Esophagus muscularis mucosa (tissue), 4 donors: ENCODE results near the gene CD1B. TPM values are rescaled to one million over a fixed set of nuclear protein-coding genes. Genes with fewer than 3 reads are reported as not detected.

Experiments used
- DNase-seq: peaks from one replicate; pipeline ENCODE4 v3.0.0-alpha.2; 2017; ENCODE audit errors: extremely low spot score
- H3K27ac ChIP-seq, 4 donors: fragments of 200-600 bp; sonication (generic); replicated peaks in 1 of 4; 1 replicate in 3 of 4; 2 replicates in 1 of 4; pipeline ENCODE4 v1.5.1; 2016 to 2019; ENCODE audit warnings: mild to moderate bottlenecking in 1 of 4
- H3K27me3 ChIP-seq, 4 donors: fragments of 200-600 bp; sonication (generic); one replicate each; pipeline versions ENCODE4 v1.5.1 to v1.6.0; 2016 to 2019
- H3K36me3 ChIP-seq, 4 donors: fragments of 200-600 bp; sonication (generic); one replicate each; pipeline ENCODE4 v1.5.1; 2016 to 2019
- H3K4me1 ChIP-seq, 4 donors: fragments of 200-600 bp; sonication (generic); one replicate each; pipeline ENCODE4 v1.5.1; 2016 to 2019
- H3K4me3 ChIP-seq, 4 donors: fragments of 200-600 bp; sonication (generic); 1 replicate in 2 of 4; 2 replicates in 2 of 4; pipeline ENCODE4 v1.5.1; 2016 to 2019; ENCODE audit warnings: mild to moderate bottlenecking in 4 of 4, moderate library complexity in 1 of 4
- H3K9me3 ChIP-seq, 4 donors: fragments of 200-600 bp; sonication (generic); 1 replicate in 3 of 4; 2 replicates in 1 of 4; pipeline ENCODE4 v1.5.1; 2016 to 2019
- CTCF ChIP-seq, 3 experiments: fragments of 200-600 bp in 2 of 3; fragments of 450-650 bp in 1 of 3; sonication (generic) in 2 of 3; IDR thresholded peaks; one replicate each; pipeline ENCODE4 v1.5.1; 2017 to 2019; ENCODE audit warnings: antibody characterized with exemption in 3 of 3, mild to moderate bottlenecking in 2 of 3, moderate library complexity in 1 of 3
- EP300 ChIP-seq: sonication (generic); formaldehyde crosslinking; IDR thresholded peaks from one replicate; pipeline ENCODE4 v1.6.1; 2017; ENCODE audit warnings: antibody characterized with exemption
- POLR2A ChIP-seq: fragments of 450-650 bp; IDR thresholded peaks from one replicate; pipeline ENCODE4 v1.6.1; 2017; ENCODE audit warnings: antibody characterized with exemption, moderate library complexity, mild to moderate bottlenecking, low read depth
- POLR2AphosphoS5 ChIP-seq, 2 donors: sonication (generic); formaldehyde crosslinking; IDR thresholded peaks; one replicate each; pipeline ENCODE4 v1.6.1; 2017; ENCODE audit warnings: antibody characterized with exemption in 2 of 2
- WGBS: methylation state at CpG from one replicate; pipeline ENCODE4 v1.1.5; 2018; 5-methylcytosine and 5-hydroxymethylcytosine counted together
- intact Hi-C: fragments of 100-400 bp; cut with DNase I; formaldehyde crosslinking; loops from one replicate; pipeline ENCODE4 v1.15.1; 2023
- total RNA-seq, 4 donors: library from RNA; depleted of rRNA; stranded (reverse); fragments of >200 nt; gene quantifications; one replicate each; pipeline versions ENCODE4 v1.1.0 to v1.2.1, GENCODE V29; 2016

The CD1B gene
- total RNA-seq, 4 donors from 2014 or later = not detected

- Histone ChIP-seq H3K4me1 (no peaks in the 10 kb centered on the region), H3K9me3 (no peaks in the 10 kb centered on the region), H3K27ac (no peak overlapping the region), H3K27me3 (no peaks in the 10 kb centered on the region), H3K4me3 (no peak overlapping the region), H3K36me3 (no peaks in the 10 kb centered on the region)
- no peak for DNase-seq
- 60% methylated on average over 1 of the region's 1 CpG for WGBS
- intact Hi-C loops = no loop called here
- TF ChIP-seq EP300 = no peak
- no peak for TF ChIP-seq CTCF (IDR thresholded peaks at IDR 0.05)
- TF ChIP-seq POLR2A = no peak
- no peak for TF ChIP-seq POLR2AphosphoS5 (IDR thresholded peaks at IDR 0.05)
Measured at GRCh38 chr1:158362941-158363340, 31.6 kb upstream of the CD1B start.

GRCh38 chr1:158362482-158362881 is 31.2 kb upstream of the CD1B start:
- DNase-seq = no peak
- intact Hi-C loops = no loop called here

GRCh38 chr1:158357441-158357840 is 26.1 kb upstream of the CD1B start:
- Histone ChIP-seq H3K27ac (no peak overlapping the region), H3K4me1 (no peaks in the 10 kb centered on the region), H3K4me3 (no peak overlapping the region), H3K27me3 (no peaks in the 10 kb centered on the region), H3K9me3 (no peaks in the 10 kb centered on the region), H3K36me3 (no peaks in the 10 kb centered on the region)
- 71% methylated on average over 1 of the region's 1 CpG for WGBS
- TF ChIP-seq EP300 (no peak), POLR2A (no peak), CTCF (IDR thresholded peaks at IDR 0.05) (no peak)
- no peak for DNase-seq
- intact Hi-C loops = no loop called here

More at GRCh38 chr1:158362482-158362881, 31.2 kb upstream of the CD1B start:
- Histone ChIP-seq H3K27ac (no peak overlapping the region), H3K9me3 (no peaks in the 10 kb centered on the region), H3K4me3 (no peak overlapping the region), H3K27me3 (no peaks in the 10 kb centered on the region), H3K36me3 (no peaks in the 10 kb centered on the region), H3K4me1 (no peaks in the 10 kb centered on the region)
- no peak for TF ChIP-seq CTCF (IDR thresholded peaks at IDR 0.05)
- no peak for TF ChIP-seq POLR2A
- no peak for TF ChIP-seq EP300
- no peak for TF ChIP-seq POLR2AphosphoS5 (IDR thresholded peaks at IDR 0.05)
- 61% methylated on average over 1 of the region's 1 CpG for WGBS

- TF ChIP-seq EP300 (no peak), POLR2AphosphoS5 (IDR thresholded peaks at IDR 0.05) (no peak), CTCF (IDR thresholded peaks at IDR 0.05) (no peak), POLR2A (no peak)
- Histone ChIP-seq H3K9me3 (no peaks in the 10 kb centered on the region), H3K27ac (no peak overlapping the region), H3K36me3 (no peaks in the 10 kb centered on the region), H3K4me1 (no peaks in the 10 kb centered on the region), H3K4me3 (no peak overlapping the region), H3K27me3 (no peaks in the 10 kb centered on the region)
- WGBS = 63% methylated on average over 3 of the region's 3 CpGs
- no peak for DNase-seq
- intact Hi-C loops = no loop called here
Measured at GRCh38 chr1:158356616-158357015, 25.3 kb upstream of the CD1B start.

- 93% methylated on average over 10 of the region's 10 CpGs for WGBS
- no peak for DNase-seq
- Histone ChIP-seq H3K9me3 (no peaks in the 10 kb centered on the region), H3K36me3 (no peaks in the 10 kb centered on the region), H3K27me3 (no peaks in the 10 kb centered on the region), H3K4me3 (no peak overlapping the region), H3K4me1 (no peaks in the 10 kb centered on the region), H3K27ac (no peak overlapping the region)
- TF ChIP-seq CTCF (IDR thresholded peaks at IDR 0.05) (no peak), POLR2A (no peak), POLR2AphosphoS5 (IDR thresholded peaks at IDR 0.05) (no peak), EP300 (no peak)
- intact Hi-C loops = no loop called here
Measured at GRCh38 chr1:158355773-158356285, 24.5 kb upstream of the CD1B start.
